ENCODE measurements around the gene CAMKV.

GRCh38 chr3:49859576-49860305 is 10.0 kb downstream of the CAMKV start:
- TF ChIP-seq POLR2A (IDR thresholded peaks at IDR 0.05) (no peak), CTCF (IDR thresholded peaks at IDR 0.05) (no peak)

Measured in thyroid gland (tissue), 4 donors.